ENCODE data around the gene F12. TPM values are rescaled to one million over a fixed set of nuclear protein-coding genes. Genes with fewer than 3 reads are reported as not detected.

F12 gene
- total and polyA plus RNA-seq, 2 donors (not counting 1 experiment from before 2014, with no cell fraction given), result 0.10 to 0.50 TPM

- no peaks in the 10 kb centered on the region for H3K9me3 ChIP-seq (ENCODE audit: control insufficient read depth, insufficient read depth, low read depth, low read length)
- H3K36me3 ChIP-seq (ENCODE audit: control insufficient read depth, insufficient read depth, low read length), result peaks cover 5% of the 10 kb centered on the region
- peaks cover 12% of the 10 kb centered on the region for H3K4me1 ChIP-seq (ENCODE audit: control insufficient read depth, extremely low read depth, insufficient read depth, low read length)
- no peak overlapping the region for H3K4me2 ChIP-seq (ENCODE audit: extremely low read depth, insufficient read depth, low read length)
- no peak for DNase-seq (ENCODE audit: low read depth in 2 of 2)
- H3K27ac ChIP-seq (ENCODE audit: insufficient read depth, low read length), result no peak overlapping the region
- no peaks in the 10 kb centered on the region for H3K27me3 ChIP-seq (ENCODE audit: control insufficient read depth, insufficient read depth, low read length)
- no peak overlapping the region for H2AFZ ChIP-seq (ENCODE audit: low read length)
- H4K20me1 ChIP-seq (ENCODE audit: control insufficient read depth, extremely low read depth, insufficient read depth, low read length), result no peaks in the 10 kb centered on the region
- TF ChIP-seq CTCF (conservative IDR thresholded peaks at IDR 0.05 in 1 of 2, IDR thresholded peaks at IDR 0.05 in 1 of 2; ENCODE audit: low read depth in 1 of 2, low read length in 2 of 2) (no peak), EZH2 (IDR thresholded peaks at IDR 0.05; ENCODE audit: low read length, missing control alignments) (no peak)
- H3K4me3 ChIP-seq (replicated peaks in 1 of 4; ENCODE audit: control extremely low read depth in 1 of 4, insufficient read depth in 1 of 4, low read depth in 3 of 4, low read length in 4 of 4), result no peak overlapping the region
- H3K9ac ChIP-seq (ENCODE audit: insufficient read depth, low read length), result no peak overlapping the region
- H3K79me2 ChIP-seq (ENCODE audit: control insufficient read depth, insufficient read depth, low read length), result no peaks in the 10 kb centered on the region
Observed at GRCh38 chr5:177452688-177453638, 43.6 kb upstream of the F12 start.

GRCh38 chr5:177450667-177451424 lies 41.5 kb upstream of the F12 start:
- no peak overlapping the region for H3K4me2 ChIP-seq (ENCODE audit: extremely low read depth, insufficient read depth, low read length)
- H3K4me3 ChIP-seq (replicated peaks in 1 of 4; ENCODE audit: control extremely low read depth in 1 of 4, insufficient read depth in 1 of 4, low read depth in 3 of 4, low read length in 4 of 4), result no peak overlapping the region
- no peaks in the 10 kb centered on the region for H3K27me3 ChIP-seq (ENCODE audit: control insufficient read depth, insufficient read depth, low read length)
- DNase-seq (ENCODE audit: low read depth in 2 of 2), result no peak
- H3K9me3 ChIP-seq (ENCODE audit: control insufficient read depth, insufficient read depth, low read depth, low read length), result no peaks in the 10 kb centered on the region
- no peaks in the 10 kb centered on the region for H3K36me3 ChIP-seq (ENCODE audit: control insufficient read depth, insufficient read depth, low read length)
- peaks cover 15% of the 10 kb centered on the region for H3K4me1 ChIP-seq (ENCODE audit: control insufficient read depth, extremely low read depth, insufficient read depth, low read length)
- H3K9ac ChIP-seq (ENCODE audit: insufficient read depth, low read length), result no peak overlapping the region
- H4K20me1 ChIP-seq (ENCODE audit: control insufficient read depth, extremely low read depth, insufficient read depth, low read length), result no peaks in the 10 kb centered on the region
- no peak overlapping the region for H3K27ac ChIP-seq (ENCODE audit: insufficient read depth, low read length)
- no peak overlapping the region for H2AFZ ChIP-seq (ENCODE audit: low read length)
- no peaks in the 10 kb centered on the region for H3K79me2 ChIP-seq (ENCODE audit: control insufficient read depth, insufficient read depth, low read length)
- no peak for TF ChIP-seq EZH2 (IDR thresholded peaks at IDR 0.05; ENCODE audit: low read length, missing control alignments)
- TF ChIP-seq CTCF (conservative IDR thresholded peaks at IDR 0.05 in 1 of 2, IDR thresholded peaks at IDR 0.05 in 1 of 2; ENCODE audit: low read depth in 1 of 2, low read length in 2 of 2), result no peak

Data from fibroblast of lung (primary cell).